ENCODE measurements around the gene GASK1A. TPM values are rescaled to one million over a fixed set of nuclear protein-coding genes. Genes with fewer than 3 reads are reported as not detected.

Gene GASK1A
- total and polyA plus RNA-seq, 2 of the 8 experiments (the other 6 are each of a cell fraction or from before 2014, with no cell fraction given), result 4.7 to 7.9 TPM

DNA sequence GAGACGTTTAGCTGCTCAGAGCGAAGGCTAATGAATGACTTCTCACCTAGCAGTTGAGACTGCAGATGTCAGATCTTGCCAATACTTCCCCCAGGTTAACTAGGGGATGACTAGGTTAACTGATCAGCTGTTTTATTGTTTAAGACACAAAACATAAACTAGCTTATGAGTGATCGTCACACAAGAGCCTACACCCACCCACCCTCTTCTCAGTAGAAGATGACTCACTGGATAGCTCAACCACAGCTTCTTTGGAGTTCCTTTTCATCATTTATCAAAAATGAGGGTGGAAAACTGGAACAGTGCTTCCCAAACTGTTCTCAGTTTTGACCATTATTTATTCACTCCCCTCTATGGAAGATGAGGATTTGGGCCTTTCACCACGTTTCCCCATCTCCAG, 25.2 kb downstream of the GASK1A start:
- Histone ChIP-seq H4K5ac (ENCODE audit: insufficient read length, low read depth, low read length) (no peak overlapping the region), H2BK20ac (ENCODE audit: low read length) (no peak overlapping the region), H2BK15ac (ENCODE audit: low read length) (no peak overlapping the region), H3K4me1 (replicated peaks in 1 of 4; ENCODE audit: control insufficient read depth in 3 of 4, insufficient read depth in 4 of 4, low read length in 3 of 4) (no peaks in the 10 kb centered on the region; a peak in 1 of 7 replicates), H4K91ac (replicated peaks; ENCODE audit: insufficient read length, low read length) (no peak overlapping the region), H3K79me1 (ENCODE audit: low read depth, low read length) (peaks cover 3% of the 10 kb centered on the region; the same call in 1 of the 2 replicates), H4K20me1 (replicated peaks in 1 of 2; ENCODE audit: control insufficient read depth in 1 of 2, insufficient read depth in 2 of 2, low read length in 2 of 2) (no peaks in the 10 kb centered on the region), H3K23me2 (ENCODE audit: low read depth, low read length) (no peaks in the 10 kb centered on the region), H3K36me3 (ENCODE audit: control insufficient read depth in 2 of 4, insufficient read depth in 4 of 4, low read length in 3 of 4) (no peaks in the 10 kb centered on the region), H2BK5ac (ENCODE audit: low read depth, low read length) (no peak overlapping the region), H3K23ac (ENCODE audit: insufficient read length) (no peak overlapping the region), H3K18ac (ENCODE audit: extremely low read depth, low read length) (no peak overlapping the region), H3K4me2 (ENCODE audit: insufficient read depth in 1 of 2, low read depth in 2 of 2, low read length in 2 of 2) (no peak overlapping the region), H3K56ac (replicated peaks; ENCODE audit: insufficient read length, low read depth, low read length) (no peak overlapping the region), H4K8ac (ENCODE audit: extremely low read depth, insufficient read depth, low read length) (no peak overlapping the region), H3K4ac (replicated peaks; ENCODE audit: insufficient read length, low read depth, low read length) (no peak overlapping the region), H3K27ac (ENCODE audit: low read depth, low read length) (no peak overlapping the region), H3K9ac (replicated peaks in 1 of 4; ENCODE audit: extremely low read depth in 1 of 4, low read depth in 3 of 4, low read length in 3 of 4) (no peak overlapping the region), H3K14ac (ENCODE audit: insufficient read length) (no peak overlapping the region), H2AFZ (ENCODE audit: low read length) (no peak overlapping the region), H2AK5ac (ENCODE audit: low read depth, low read length) (no peak overlapping the region), H3K9me3 (ENCODE audit: insufficient read depth in 2 of 2, low read depth in 1 of 2, low read length in 1 of 2) (no peaks in the 10 kb centered on the region), H3K4me3 (ENCODE audit: extremely low read depth in 1 of 4, insufficient read depth in 2 of 4, low read depth in 3 of 4, low read length in 4 of 4) (no peak overlapping the region), H3K79me2 (ENCODE audit: control insufficient read depth in 1 of 2, insufficient read depth in 2 of 2, low read length in 2 of 2) (peaks cover 0 to 3% of the 10 kb centered on the region in 2 experiments; a peak in 1 of 4 replicates), H2BK120ac (replicated peaks; ENCODE audit: low read depth, low read length) (no peak overlapping the region), H3K27me3 (replicated peaks in 1 of 4; ENCODE audit: control insufficient read depth in 3 of 4, extremely low read depth in 1 of 4, insufficient read depth in 3 of 4, low read length in 3 of 4) (no peaks in the 10 kb centered on the region), H2BK12ac (ENCODE audit: low read depth, low read length) (no peak overlapping the region)
- TF ChIP-seq BRCA1 (IDR thresholded peaks at IDR 0.05; ENCODE audit: low read depth, low read length) (no peak), EZH2 (IDR thresholded peaks at IDR 0.05; ENCODE audit: low read depth, low read length, severe bottlenecking) (no peak), KDM1A (IDR thresholded peaks at IDR 0.05; ENCODE audit: borderline replicate concordance, low read length) (no peak), GABPA (IDR thresholded peaks at IDR 0.05; ENCODE audit: borderline replicate concordance, insufficient read depth, low read length) (no peak), SIRT6 (IDR thresholded peaks at IDR 0.05; ENCODE audit: low read length) (no peak), RFX5 (IDR thresholded peaks at IDR 0.05; ENCODE audit: borderline replicate concordance, low read depth, low read length) (no peak)
- ChIA-PET POLR2A (ENCODE audit: partially characterized antibody) (no interaction called here), CTCF (ENCODE audit: partially characterized antibody) (interaction anchor here (0.7 kb wide), 1 partner anchor 42 kb away, joined by 4 read pairs; no protein-coding TSS in a partner anchor)
- DNase-seq (ENCODE audit: low read depth in 1 of 2, low spot score in 2 of 2) (no peak), FAIRE-seq (no peak)
- WGBS, 2 experiments (ENCODE audit: extremely low coverage in 1 of 2, insufficient coverage in 1 of 2, insufficient read length in 1 of 2, insufficient replicate concordance in 2 of 2, low coverage in 1 of 2, low lambda C conversion rate in 2 of 2, missing lambda C conversion rate in 1 of 2), result 91% methylated on average over 4 of the region's 4 CpGs; no CpG with 5 or more reads in 1 of the 2 experiments
